ENCODE measurements around the gene REP15.
"Not testable (repeated sequence)": the region's sequence is repeated elsewhere in the genome, so short reads cannot be mapped to it uniquely, and the experiment has no call there.

The REP15 gene

GRCh38 chr12:27696293-27696652 lies at the start of gene REP15:
Gene REP15, plus strand, starts transcription at chr12:27696447. Its CDS starts 116 bp downstream, at chr12:27696563.
- no peak for DNase-seq

GRCh38 chr12:27650011-27650410 lies 46.2 kb upstream of the REP15 start:
- no peak for DNase-seq

GRCh38 chr12:27651201-27651600 lies 45.0 kb upstream of the REP15 start:
- DNase-seq: no peak

- peak; percentile 2 for DNase-seq
Measured at GRCh38 chr12:27652174-27652763, 44.0 kb upstream of the REP15 start.

GRCh38 chr12:27653661-27654060 lies 42.6 kb upstream of the REP15 start:
- DNase-seq: no peak

GRCh38 chr12:27655476-27655875 lies 40.8 kb upstream of the REP15 start:
- DNase-seq: not testable (repeated sequence)

GRCh38 chr12:27657296-27657695 lies 39.0 kb upstream of the REP15 start:
- DNase-seq: no peak

GRCh38 chr12:27665704-27666103 lies 30.5 kb upstream of the REP15 start:
- DNase-seq: no peak

GRCh38 chr12:27666510-27666909 lies 29.7 kb upstream of the REP15 start:
- DNase-seq: no peak

- no peak for DNase-seq
Measured at GRCh38 chr12:27667540-27667939, 28.7 kb upstream of the REP15 start.

- DNase-seq: no peak
Measured at GRCh38 chr12:27672051-27672450, 24.2 kb upstream of the REP15 start.

GRCh38 chr12:27672643-27673042 lies 23.6 kb upstream of the REP15 start:
- DNase-seq: no peak

- DNase-seq: no peak
Measured at GRCh38 chr12:27673101-27673718, 23.0 kb upstream of the REP15 start.

GRCh38 chr12:27674989-27675388 lies 21.3 kb upstream of the REP15 start:
- no peak for DNase-seq

GRCh38 chr12:27680619-27681018 lies 15.6 kb upstream of the REP15 start:
- no peak for DNase-seq

- no peak for DNase-seq
Measured at GRCh38 chr12:27682534-27682933, 13.7 kb upstream of the REP15 start.

GRCh38 chr12:27685274-27685673 lies 11.0 kb upstream of the REP15 start:
- DNase-seq: no peak

- no peak for DNase-seq
Measured at GRCh38 chr12:27686147-27686546, 10.1 kb upstream of the REP15 start.

GRCh38 chr12:27688671-27689070 lies 7.6 kb upstream of the REP15 start:
- DNase-seq: no peak

- DNase-seq: no peak
Measured at GRCh38 chr12:27689558-27690180, 6.6 kb upstream of the REP15 start.

- DNase-seq: no peak
Measured at GRCh38 chr12:27693403-27693802, 2.8 kb upstream of the REP15 start.

GRCh38 chr12:27695556-27696292 lies 523 bp upstream of the REP15 start:
- DNase-seq: no peak

GRCh38 chr12:27696864-27697564 lies 767 bp downstream of the REP15 start:
- no peak for DNase-seq

All from NCI-H510A (cell line).